HG02973 (cell line): ENCODE measurements around the gene ERCC5.

Source experiments
- ATAC-seq: cut with Tn5 transposase; IDR thresholded peaks from one replicate; pipeline ENCODE4 v1.9.1; 2021; ENCODE audit warnings: moderate library complexity; ENCODE audit not compliant: unreplicated experiment

ERCC5 gene

GRCh38 chr13:102839462-102839861 lies 6.4 kb upstream of the ERCC5 start:
- no peak for ATAC-seq

- ATAC-seq: peak; percentile 12
Observed at GRCh38 chr13:102845289-102845629, 573 bp upstream of the ERCC5 start.

GRCh38 chr13:102846261-102847015 lies 606 bp downstream of the ERCC5 start:
- ATAC-seq: peak; percentile 33

- no peak for ATAC-seq
Observed at GRCh38 chr13:102847272-102848234, 1.7 kb downstream of the ERCC5 start.

- no peak for ATAC-seq
Observed at GRCh38 chr13:102848956-102849355, 3.1 kb downstream of the ERCC5 start.

GRCh38 chr13:102852556-102852955 lies 6.7 kb downstream of the ERCC5 start:
- ATAC-seq: no peak

GRCh38 chr13:102854675-102855074 lies 8.8 kb downstream of the ERCC5 start:
- ATAC-seq: peak; percentile 64

- no peak for ATAC-seq
Observed at GRCh38 chr13:102856557-102856956, 10.7 kb downstream of the ERCC5 start.

- ATAC-seq: no peak
Observed at GRCh38 chr13:102862624-102863210, 16.9 kb downstream of the ERCC5 start.

GRCh38 chr13:102863590-102863989 lies 17.8 kb downstream of the ERCC5 start:
- no peak for ATAC-seq

- ATAC-seq: no peak
Observed at GRCh38 chr13:102868366-102868936, 22.6 kb downstream of the ERCC5 start.

GRCh38 chr13:102869948-102870676 lies 24.3 kb downstream of the ERCC5 start:
- no peak for ATAC-seq

GRCh38 chr13:102870677-102871415 lies 25.0 kb downstream of the ERCC5 start:
- peak; percentile 41 for ATAC-seq

GRCh38 chr13:102872131-102872530 lies 26.3 kb downstream of the ERCC5 start:
- no peak for ATAC-seq

GRCh38 chr13:102872531-102872930 lies 26.7 kb downstream of the ERCC5 start:
- no peak for ATAC-seq

- peak; percentile 82 for ATAC-seq
Observed at GRCh38 chr13:102873653-102874052, 27.8 kb downstream of the ERCC5 start.

- no peak for ATAC-seq
Observed at GRCh38 chr13:102875256-102875655, 29.4 kb downstream of the ERCC5 start.

GRCh38 chr13:102877303-102877702 lies 31.5 kb downstream of the ERCC5 start:
- no peak for ATAC-seq

- ATAC-seq: no peak
Observed at GRCh38 chr13:102878481-102878880, 32.6 kb downstream of the ERCC5 start.
